ENCODE results near the gene CREM.

DNA sequence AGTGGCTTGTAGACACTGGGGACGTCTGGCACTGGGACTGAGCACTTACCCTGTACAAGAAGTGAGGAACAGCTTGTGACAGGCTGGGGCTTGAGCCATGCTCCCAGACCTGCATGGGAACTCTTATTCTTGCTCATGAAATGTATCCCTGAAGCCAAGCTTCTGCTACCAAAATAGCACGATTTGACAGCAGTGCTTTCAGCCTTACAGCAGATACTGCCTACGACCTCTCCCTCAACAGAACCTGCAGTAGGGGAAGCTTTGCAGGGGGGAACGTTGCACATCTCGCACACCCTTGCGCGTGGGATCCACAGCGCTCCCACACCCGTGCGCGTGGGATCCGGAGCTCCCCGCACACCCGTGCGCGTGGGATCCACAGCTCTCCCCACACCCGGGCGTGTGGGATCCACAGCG is 88.0 kb downstream of the CREM start:
- TF ChIP-seq CTCF (IDR thresholded peaks at IDR 0.05): no peak
- no peak for TF ChIP-seq POLR2A (IDR thresholded peaks at IDR 0.05)
- no peak for TF ChIP-seq EP300 (IDR thresholded peaks at IDR 0.05)
- no peak for TF ChIP-seq POLR2AphosphoS5 (IDR thresholded peaks at IDR 0.05)
